A172 (cell line): ENCODE data around the gene NIP7. TPM values are rescaled to one million over a fixed set of nuclear protein-coding genes. Genes with fewer than 3 reads are reported as not detected.

Experiments used
- DNase-seq: peaks from one replicate; pipeline ENCODE4 v3.0.0-alpha.2; 2015; ENCODE audit warnings: low spot score
- total RNA-seq: library from RNA; depleted of rRNA; stranded (reverse); fragments of >200 nt; shearing (Covaris generic); gene quantifications from 2 replicates; pipeline ENCODE4 v1.2.3, GENCODE V29; 2014

NIP7 gene
- total RNA-seq, 1 experiment from 2014 or later: 42.0 TPM

- no peak for DNase-seq
These were observed 20.7 kb upstream of the NIP7 start for GRCh38 chr16:69318911-69319289.

- no peak for DNase-seq
These were observed 20.2 kb upstream of the NIP7 start for GRCh38 chr16:69319381-69319780.

GRCh38 chr16:69319826-69320739 lies 19.5 kb upstream of the NIP7 start:
- no peak for DNase-seq

DNA sequence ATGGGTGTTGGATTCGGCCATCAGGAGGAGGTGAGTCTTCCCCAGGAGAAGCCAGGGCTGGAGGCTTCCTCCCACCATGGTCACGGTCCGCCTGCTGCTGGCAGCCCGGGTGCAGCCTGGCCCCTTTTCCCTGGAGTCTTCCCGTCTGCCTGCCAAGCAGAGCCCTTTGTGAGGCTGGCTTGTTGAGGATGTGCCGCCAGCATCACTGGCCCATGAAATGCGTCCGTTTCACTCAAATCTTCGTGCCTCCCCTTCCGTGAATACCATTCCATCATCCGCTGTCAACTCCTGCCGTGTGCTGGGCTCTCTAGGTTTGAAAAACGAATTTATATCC lies 18.9 kb upstream of the NIP7 start:
- no peak for DNase-seq

DNA sequence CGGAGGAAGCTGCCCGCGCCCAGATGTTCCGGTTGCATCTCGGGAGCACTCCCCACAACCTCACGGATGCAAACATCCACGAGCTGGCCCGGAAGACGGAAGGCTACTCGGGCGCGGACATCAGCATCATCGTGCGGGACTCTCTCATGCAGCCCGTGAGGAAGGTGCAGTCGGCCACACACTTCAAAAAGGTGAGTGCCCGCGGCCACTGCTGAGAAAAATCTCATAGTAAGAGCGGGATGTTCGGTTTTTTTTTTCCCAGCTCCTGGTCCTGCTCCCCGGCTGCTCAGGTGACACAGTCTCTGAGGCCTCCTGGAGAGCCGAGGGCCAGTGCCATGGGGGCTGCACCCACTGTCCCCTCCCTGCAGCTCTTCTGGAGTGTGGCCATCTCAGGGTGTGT lies 18.5 kb upstream of the NIP7 start:
- no peak for DNase-seq

- DNase-seq: no peak
These were observed 17.2 kb upstream of the NIP7 start for GRCh38 chr16:69322343-69322742.

DNA sequence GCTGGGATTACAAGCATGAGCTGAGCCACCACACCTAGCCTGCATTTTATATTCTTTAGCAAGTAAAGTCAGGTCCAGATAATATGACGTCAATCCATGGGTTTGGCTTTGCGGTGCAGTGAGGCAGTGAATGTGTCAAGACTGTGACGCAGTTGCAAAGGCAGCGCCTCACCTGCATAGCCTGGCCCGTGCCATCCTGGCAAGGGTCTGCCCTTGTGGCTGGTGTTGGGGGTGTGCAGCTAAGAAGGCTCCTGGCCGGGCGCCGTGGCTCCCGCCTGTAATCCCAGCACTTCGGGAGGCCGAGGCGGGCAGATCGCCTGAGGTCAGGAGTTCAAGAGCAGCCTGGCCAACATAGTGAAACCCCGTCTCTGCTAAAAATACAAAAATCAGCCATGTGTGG lies 16.2 kb upstream of the NIP7 start:
- no peak for DNase-seq

DNA sequence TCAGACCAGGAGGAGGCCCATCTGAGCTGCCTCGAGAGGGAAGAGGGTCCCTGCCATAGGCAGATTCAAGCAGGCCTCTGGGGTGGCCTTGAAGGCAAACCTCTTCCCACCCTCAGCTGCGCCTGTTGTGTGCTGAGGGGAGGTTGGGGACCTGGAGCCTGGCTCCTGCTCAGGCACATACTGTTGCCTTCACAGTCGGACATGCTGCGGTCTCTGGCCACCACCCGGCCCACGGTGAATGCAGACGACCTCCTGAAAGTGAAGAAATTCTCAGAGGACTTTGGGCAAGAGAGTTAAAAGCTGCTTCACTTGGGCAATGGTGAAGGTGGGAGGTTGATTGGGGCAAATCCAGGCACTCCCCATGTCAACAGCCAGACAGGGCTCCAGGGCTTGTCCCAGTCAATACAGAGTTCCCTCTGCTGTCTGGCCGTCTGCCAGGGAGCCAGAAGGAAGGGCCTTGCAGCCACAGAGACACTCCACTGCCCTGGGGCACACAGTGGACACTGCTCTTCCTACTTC lies 15.5 kb upstream of the NIP7 start:
- DNase-seq: no peak

DNA sequence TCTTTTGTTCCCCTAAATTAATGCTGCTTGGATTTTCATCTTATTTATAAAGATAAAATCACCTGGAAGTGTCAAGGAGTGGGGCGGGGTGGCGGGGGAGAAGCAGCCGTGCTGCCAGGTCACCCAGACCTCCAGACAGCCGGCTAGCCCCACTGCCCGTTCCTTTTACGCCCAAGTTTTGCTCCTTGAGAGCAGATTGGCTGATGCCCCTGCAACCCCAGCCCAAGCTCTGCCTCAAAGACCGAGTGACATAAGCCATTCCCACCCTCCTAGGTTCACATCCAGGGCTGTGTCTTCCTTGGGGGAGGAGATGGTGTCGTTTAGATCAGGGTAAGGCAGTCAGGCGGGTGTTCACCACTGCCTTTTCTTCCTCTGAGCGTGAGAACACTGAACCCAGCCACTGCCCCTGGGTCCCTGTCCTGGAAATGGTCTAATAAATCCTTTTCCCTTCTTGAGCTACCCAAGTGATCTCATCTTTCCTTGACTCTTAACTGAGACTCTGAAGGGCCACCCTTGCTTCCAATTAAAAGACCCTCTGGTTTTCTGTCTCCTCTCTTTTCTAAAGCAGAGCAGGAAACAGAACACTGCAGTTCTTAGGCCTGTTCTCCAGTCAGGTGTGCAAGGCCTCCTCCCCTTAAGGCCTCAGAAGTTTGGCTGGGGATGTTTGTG lies 14.9 kb upstream of the NIP7 start:
- DNase-seq: no peak

DNA sequence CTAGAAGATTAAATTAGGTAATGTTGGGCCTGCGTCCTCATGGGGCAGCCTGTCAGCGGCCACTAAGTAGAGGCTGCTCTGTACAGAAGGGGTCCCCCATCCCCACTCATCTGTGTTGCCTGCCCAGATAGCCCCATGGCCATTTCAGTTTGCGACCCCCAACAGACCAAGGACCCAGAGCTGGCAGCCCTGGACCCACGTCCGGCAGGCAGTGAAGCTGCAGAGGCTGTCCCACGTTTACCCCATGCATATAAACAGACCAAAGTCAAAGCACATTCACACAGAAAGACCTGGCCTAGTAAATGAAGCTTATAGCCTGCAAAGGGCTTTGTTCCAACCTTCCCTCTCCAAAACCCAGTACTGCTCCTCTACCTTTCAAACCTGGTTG lies 13.8 kb upstream of the NIP7 start:
- no peak for DNase-seq

GRCh38 chr16:69326172-69326873 lies 13.2 kb upstream of the NIP7 start:
- no peak for DNase-seq

GRCh38 chr16:69327585-69328310 lies 11.8 kb upstream of the NIP7 start:
- no peak for DNase-seq

DNA sequence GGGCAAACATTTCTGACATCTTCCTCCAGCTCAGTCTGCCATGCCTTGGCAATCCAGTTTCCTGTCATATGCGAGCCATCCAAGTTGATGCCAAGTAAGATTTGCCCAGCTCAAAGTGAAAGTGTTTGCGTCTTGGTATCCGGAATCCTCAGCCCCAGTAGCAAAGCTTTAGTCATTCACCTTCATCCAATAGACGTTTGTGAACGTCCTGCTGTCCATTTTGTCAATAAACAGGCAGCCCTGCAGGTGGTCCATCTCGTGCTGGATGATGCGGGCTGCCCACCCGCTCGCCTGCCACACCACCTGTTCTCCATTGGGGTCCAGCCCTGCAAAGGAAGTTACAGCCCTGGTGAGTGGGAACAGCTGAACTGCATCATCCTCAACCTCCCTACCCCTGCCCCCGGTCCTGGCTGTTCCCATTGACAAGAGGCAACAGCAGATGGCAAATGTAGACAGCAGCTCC lies 10.7 kb upstream of the NIP7 start:
- DNase-seq: peak; percentile 55

DNA sequence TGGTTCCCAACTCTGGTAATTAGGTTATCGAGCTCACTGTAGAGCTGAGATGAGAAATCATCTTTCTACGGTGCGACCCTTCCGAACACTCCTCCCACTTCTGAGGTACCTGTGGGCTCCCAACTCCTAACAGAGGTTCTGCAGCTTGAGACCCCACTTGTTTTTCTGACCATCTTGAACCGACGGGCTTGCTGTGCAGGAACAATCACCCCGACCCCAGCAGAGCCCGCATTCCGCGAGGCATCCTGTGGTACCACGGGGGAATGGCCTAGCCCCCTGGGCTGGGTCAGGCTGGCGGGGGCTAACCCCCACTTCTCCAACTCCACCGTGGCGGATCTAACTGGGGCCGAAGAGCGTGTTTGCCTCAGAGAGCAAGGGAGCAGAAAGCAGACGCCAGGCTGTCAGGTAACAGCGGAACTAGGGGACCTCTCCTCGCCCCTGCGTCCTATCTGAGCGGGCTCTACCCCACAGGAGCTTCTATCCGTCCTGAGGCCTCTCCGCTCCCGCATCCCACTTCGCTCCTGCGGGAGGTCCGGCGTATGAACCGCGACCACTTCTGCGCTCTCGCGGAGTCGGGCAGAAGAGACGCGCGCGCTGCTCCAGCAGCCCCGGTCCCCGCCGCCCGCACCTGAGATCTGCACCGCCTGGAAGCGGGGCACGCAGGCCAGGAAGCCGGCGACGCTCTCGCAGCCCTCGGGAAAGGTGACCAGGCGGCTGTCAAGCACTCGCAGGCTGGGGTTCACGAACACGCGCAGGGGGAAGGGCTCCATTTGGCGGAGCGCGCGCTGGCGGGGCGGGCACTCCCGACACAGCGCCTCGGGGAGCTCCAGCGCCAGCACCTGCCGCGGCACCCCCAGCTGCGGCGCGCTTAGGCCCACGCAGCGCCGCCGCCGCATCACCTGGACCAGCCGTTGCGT lies 9.9 kb upstream of the NIP7 start:
- DNase-seq: no peak

GRCh38 chr16:69330286-69331109 lies 9.1 kb upstream of the NIP7 start, which contains the start of gene PDF:
PDF (minus strand) TSS chr16:69330588; CDS start chr16:69330570, 18 bp downstream.
- DNase-seq: peak; percentile 92

GRCh38 chr16:69334696-69335095 lies 4.9 kb upstream of the NIP7 start:
- DNase-seq: no peak

DNA sequence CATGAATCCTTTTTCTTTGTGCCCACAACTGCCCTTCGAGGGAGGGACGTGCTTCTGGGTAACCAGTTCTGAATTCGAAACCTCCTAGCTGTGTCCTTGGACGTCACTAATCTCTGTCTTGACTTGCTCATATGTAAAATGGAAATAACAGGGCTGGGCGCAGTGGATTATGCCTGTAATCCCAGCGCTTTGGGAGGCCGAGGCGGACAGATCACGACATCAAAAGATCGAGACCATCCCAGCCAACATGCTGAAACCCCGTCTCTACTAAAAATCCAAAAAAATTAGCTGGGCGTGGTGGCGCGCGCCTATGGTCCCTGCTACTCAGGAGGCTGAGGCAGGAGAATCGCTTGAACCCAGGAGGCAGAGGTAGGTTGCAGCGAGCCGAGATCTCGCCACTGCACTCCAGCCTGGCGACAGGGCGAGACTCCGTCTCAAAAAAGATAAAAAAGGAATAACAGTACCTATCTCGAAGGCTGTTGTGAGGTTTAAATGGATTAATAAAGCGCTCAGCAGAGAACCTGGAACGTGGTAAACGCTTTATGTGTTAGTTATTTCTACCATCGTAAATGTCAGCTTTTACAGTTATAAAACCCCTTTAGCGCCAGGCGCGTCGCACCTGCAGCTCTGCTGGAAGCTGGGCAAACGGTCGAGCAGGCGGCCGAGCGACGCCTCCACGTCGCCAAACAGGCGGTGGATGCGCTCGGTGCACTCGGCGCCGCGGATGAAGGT lies 849 bp upstream of the NIP7 start:
- DNase-seq: no peak

DNA sequence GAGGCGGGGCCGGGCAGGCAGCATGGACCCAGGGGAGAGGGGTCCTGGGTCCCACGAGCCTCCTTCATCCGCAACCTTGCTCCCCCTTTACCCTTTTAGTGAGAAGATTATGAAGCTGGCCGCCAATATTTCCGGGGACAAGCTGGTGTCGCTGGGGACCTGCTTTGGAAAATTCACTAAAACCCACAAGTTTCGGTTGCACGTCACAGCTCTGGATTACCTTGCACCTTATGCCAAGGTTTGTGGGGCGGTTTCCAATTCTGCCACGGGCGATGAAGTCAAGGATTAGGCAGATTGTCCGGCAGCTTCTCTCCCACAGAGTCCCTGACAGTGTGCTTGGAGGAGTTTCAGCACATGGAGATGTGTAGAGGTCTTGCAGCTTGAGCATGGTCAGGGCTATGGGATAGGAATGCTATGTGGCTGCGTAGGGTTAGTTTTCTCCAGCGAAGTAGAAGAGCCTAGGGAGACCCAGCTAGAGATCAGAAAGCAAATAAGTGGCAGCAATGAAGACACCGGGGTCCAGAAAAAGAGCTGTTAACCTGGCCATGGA lies 598 bp downstream of the NIP7 start:
- no peak for DNase-seq

DNA sequence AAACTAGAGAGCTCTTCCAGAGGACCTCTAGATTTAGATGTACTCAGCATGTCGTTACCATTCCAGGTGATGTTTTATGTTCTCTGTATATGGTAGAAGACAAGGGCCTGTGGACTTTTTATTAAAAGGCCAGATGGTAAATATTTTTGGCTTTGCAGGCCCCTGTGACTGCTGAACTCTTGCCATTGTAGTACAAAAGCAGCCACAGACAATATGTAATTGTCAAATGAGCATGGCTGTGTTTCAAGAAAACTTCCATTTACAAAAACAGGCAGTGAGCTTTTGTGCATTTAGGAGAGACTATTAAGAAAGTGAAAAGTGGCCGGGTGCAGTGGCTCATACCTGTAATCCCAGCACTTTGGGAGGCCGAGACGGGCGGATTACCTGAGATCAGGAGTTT lies 4.6 kb downstream of the NIP7 start:
- no peak for DNase-seq
